ENCODE measurements around the gene DHRS3. TPM values are rescaled to one million over a fixed set of nuclear protein-coding genes. Genes with fewer than 3 reads are reported as not detected.

DHRS3 gene
- total and polyA plus RNA-seq, 2 donors (not counting 1 experiment from before 2014, with no cell fraction given): 0.37 TPM

DNA sequence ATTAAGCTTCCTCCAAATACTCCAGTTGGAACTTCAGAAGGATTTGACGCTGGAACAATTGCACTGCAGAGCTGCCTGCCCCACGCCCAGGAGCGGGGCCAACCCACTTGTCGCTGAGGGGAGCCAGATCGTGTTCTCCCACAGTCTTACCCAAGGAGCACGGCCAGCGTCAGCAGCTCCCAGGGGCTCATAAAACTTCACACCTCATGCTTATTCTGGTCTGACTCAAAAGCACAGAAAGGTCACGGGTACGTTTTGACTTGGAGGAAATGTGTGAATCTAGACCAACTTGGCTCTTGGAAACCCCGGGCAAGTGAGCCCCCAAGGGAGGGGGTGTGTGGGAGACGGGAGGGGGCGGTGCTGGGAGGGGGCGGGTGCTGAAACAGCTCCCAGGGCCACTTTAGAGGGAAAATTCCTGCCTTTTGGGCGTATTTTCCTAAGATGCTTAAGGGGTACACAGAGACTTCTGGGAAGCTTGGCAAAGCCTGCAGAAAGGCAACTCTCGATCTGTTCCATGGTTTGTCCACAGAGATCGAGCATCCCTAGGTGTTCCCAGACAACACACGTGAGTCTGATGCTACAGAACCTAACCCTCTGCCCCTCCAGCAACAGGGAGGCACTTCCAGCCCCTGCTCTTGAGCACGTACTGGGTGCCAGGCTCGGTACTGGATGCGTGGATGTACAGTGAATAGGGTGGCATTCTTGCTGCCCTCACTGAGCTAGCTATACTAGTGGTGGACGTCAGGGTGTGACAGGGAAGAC, 98.9 kb downstream of the DHRS3 start:
- POLR2A ChIA-PET: no interaction called here
- Mint-ChIP-seq H3K27ac (no peak overlapping the region), H3K4me1 (no peaks in the 10 kb centered on the region), H3K27me3 (no peaks in the 10 kb centered on the region), H3K4me3 (no peak overlapping the region), H3K9me3 (ENCODE audit: insufficient read depth) (no peaks in the 10 kb centered on the region)
- Histone ChIP-seq H3K27me3 (replicated peaks in 1 of 4; ENCODE audit: control extremely low read depth in 1 of 4, control insufficient read depth in 3 of 4, insufficient read depth in 4 of 4, low read length in 3 of 4) (no peaks in the 10 kb centered on the region), H3K4me1 (ENCODE audit: control insufficient read depth in 2 of 2, insufficient read depth in 2 of 2, low read length in 2 of 2) (no peaks in the 10 kb centered on the region), H3K79me2 (ENCODE audit: control insufficient read depth, insufficient read depth, low read length) (no peaks in the 10 kb centered on the region), H3K36me3 (replicated peaks in 1 of 2; ENCODE audit: control extremely low read depth in 1 of 2, control insufficient read depth in 1 of 2, extremely low read depth in 1 of 2, insufficient read depth in 2 of 2, low read length in 1 of 2) (no peaks in the 10 kb centered on the region), H2AFZ (ENCODE audit: insufficient read depth, low read depth, low read length, poor library complexity, severe bottlenecking) (no peak overlapping the region), H4K20me1 (ENCODE audit: control insufficient read depth, insufficient read depth, low read length, poor library complexity, severe bottlenecking) (no peaks in the 10 kb centered on the region), H3K4me2 (replicated peaks; ENCODE audit: low read depth, low read length, poor library complexity, severe bottlenecking) (no peak overlapping the region), H3K9me3 (ENCODE audit: control extremely low read depth in 1 of 3, control insufficient read depth in 2 of 3, insufficient read depth in 1 of 3, low read length in 2 of 3) (no peaks in the 10 kb centered on the region), H3K4me3 (ENCODE audit: control extremely low read depth in 1 of 5, extremely low read depth in 1 of 5, insufficient read depth in 1 of 5, low read depth in 2 of 5, low read length in 4 of 5) (no peak overlapping the region), H3K27ac (ENCODE audit: low read length in 2 of 2) (no peak overlapping the region), H3K9ac (ENCODE audit: low read length) (no peak overlapping the region)
- intact Hi-C loops (cut with micrococcal nuclease): no loop called here
- 77% methylated on average over 13 of the region's 21 CpGs for WGBS (ENCODE audit: insufficient coverage)
- no peak for TF ChIP-seq EZH2 (IDR thresholded peaks at IDR 0.05; ENCODE audit: borderline replicate concordance, insufficient read depth, low read depth, low read length, poor library complexity, severe bottlenecking)
- TF ChIP-seq, protein P1, sequence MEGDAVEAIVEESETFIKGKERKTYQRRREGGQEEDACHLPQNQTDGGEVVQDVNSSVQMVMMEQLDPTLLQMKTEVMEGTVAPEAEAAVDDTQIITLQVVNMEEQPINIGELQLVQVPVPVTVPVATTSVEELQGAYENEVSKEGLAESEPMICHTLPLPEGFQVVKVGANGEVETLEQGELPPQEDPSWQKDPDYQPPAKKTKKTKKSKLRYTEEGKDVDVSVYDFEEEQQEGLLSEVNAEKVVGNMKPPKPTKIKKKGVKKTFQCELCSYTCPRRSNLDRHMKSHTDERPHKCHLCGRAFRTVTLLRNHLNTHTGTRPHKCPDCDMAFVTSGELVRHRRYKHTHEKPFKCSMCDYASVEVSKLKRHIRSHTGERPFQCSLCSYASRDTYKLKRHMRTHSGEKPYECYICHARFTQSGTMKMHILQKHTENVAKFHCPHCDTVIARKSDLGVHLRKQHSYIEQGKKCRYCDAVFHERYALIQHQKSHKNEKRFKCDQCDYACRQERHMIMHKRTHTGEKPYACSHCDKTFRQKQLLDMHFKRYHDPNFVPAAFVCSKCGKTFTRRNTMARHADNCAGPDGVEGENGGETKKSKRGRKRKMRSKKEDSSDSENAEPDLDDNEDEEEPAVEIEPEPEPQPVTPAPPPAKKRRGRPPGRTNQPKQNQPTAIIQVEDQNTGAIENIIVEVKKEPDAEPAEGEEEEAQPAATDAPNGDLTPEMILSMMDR (IDR thresholded peaks at IDR 0.05): no peak
- DNase-seq (no peak), ATAC-seq (ENCODE audit: low read depth) (no peak)
- CTCF ChIA-PET: no interaction called here

Small RNA genes within 50 kb of the gene (small RNA-seq; reads per million reads assigned to genes)
- gene MIR6730 (ENCODE audit: insufficient read length, low read depth, low replicate concordance) (not detected), gene RNU6ATAC18P (ENCODE audit: insufficient read length, low read depth, low replicate concordance) (not detected)

Other genes starting within 250 kb of the DHRS3 start
- gene AADACL4, start 25.9 kb upstream of the DHRS3 start, total RNA-seq: not detected in 2 replicates
- gene AADACL4, start 25.9 kb upstream of the DHRS3 start, polyA plus RNA-seq: not detected in 2 replicates
- not detected in 2 replicates for gene AADACL3, start 97.9 kb upstream of the DHRS3 start, total RNA-seq
- gene AADACL3, start 97.9 kb upstream of the DHRS3 start, polyA plus RNA-seq: not detected in 2 replicates
- not detected in 2 replicates for gene CFAP107, start 128.0 kb upstream of the DHRS3 start, total RNA-seq
- gene CFAP107, start 128.0 kb upstream of the DHRS3 start, polyA plus RNA-seq: not detected in 2 replicates
- gene PRAMEF12, start 155.5 kb upstream of the DHRS3 start, total RNA-seq: not detected in 2 replicates
- not detected in 2 replicates for gene PRAMEF12, start 155.5 kb upstream of the DHRS3 start, polyA plus RNA-seq
- gene PRAMEF1, start 173.2 kb upstream of the DHRS3 start, total RNA-seq: not detected in 2 replicates
- gene PRAMEF1, start 173.2 kb upstream of the DHRS3 start, polyA plus RNA-seq: not detected in 2 replicates
- not detected in 2 replicates for gene PRAMEF11, start 213.2 kb upstream of the DHRS3 start, total RNA-seq
- not detected in 2 replicates for gene PRAMEF11, start 213.2 kb upstream of the DHRS3 start, polyA plus RNA-seq
- gene HNRNPCL1, start 230.5 kb upstream of the DHRS3 start, total RNA-seq: not detected in 2 replicates
- gene HNRNPCL1, start 230.5 kb upstream of the DHRS3 start, polyA plus RNA-seq: not detected in 2 replicates
- not detected in 2 replicates for gene PRAMEF2, start 238.9 kb upstream of the DHRS3 start, total RNA-seq
- gene PRAMEF2, start 238.9 kb upstream of the DHRS3 start, polyA plus RNA-seq: not detected in 2 replicates

Measured in B cell (primary cell).